ENCODE measurements around the gene ST7L. TPM values are rescaled to one million over a fixed set of nuclear protein-coding genes. Genes with fewer than 3 reads are reported as not detected.

The ST7L gene
- total RNA-seq, 1 donor from 2014 or later, result 21.2 TPM

GRCh38 chr1:112563341-112563740 is 55.6 kb downstream of the ST7L start:
- Mint-ChIP-seq H3K27me3 (no peaks in the 10 kb centered on the region), H3K4me3 (ENCODE audit: low read depth) (no peak overlapping the region)

GRCh38 chr1:112558634-112559033 is 60.3 kb downstream of the ST7L start:
- H3K36me3 Mint-ChIP-seq (ENCODE audit: insufficient read depth), result peaks cover 6% of the 10 kb centered on the region
- H3K27ac Mint-ChIP-seq, result no peak overlapping the region
- no peaks in the 10 kb centered on the region for H3K27me3 Mint-ChIP-seq
- DNase-seq (ENCODE audit: low spot score, unreplicated experiment), result no peak
- H3K9me3 Mint-ChIP-seq (ENCODE audit: low read depth), result no peaks in the 10 kb centered on the region
- no peak overlapping the region for H3K4me3 Mint-ChIP-seq (ENCODE audit: low read depth)
- H3K4me1 Mint-ChIP-seq (ENCODE audit: low read depth), result no peaks in the 10 kb centered on the region
- TF ChIP-seq CTCF (IDR thresholded peaks at IDR 0.05; ENCODE audit: unreplicated experiment), result no peak

More at GRCh38 chr1:112563341-112563740, 55.6 kb downstream of the ST7L start:
- DNase-seq (ENCODE audit: low spot score, unreplicated experiment), result no peak
- TF ChIP-seq CTCF (IDR thresholded peaks at IDR 0.05; ENCODE audit: unreplicated experiment), result no peak
- Mint-ChIP-seq H3K36me3 (ENCODE audit: insufficient read depth) (peaks cover 10% of the 10 kb centered on the region), H3K27ac (no peak overlapping the region), H3K4me1 (ENCODE audit: low read depth) (peaks cover 6% of the 10 kb centered on the region), H3K9me3 (ENCODE audit: low read depth) (no peaks in the 10 kb centered on the region)

GRCh38 chr1:112557385-112557784 is 61.6 kb downstream of the ST7L start:
- H3K4me1 Mint-ChIP-seq (ENCODE audit: low read depth), result no peaks in the 10 kb centered on the region
- no peaks in the 10 kb centered on the region for H3K27me3 Mint-ChIP-seq
- H3K27ac Mint-ChIP-seq, result no peak overlapping the region
- H3K9me3 Mint-ChIP-seq (ENCODE audit: low read depth), result no peaks in the 10 kb centered on the region
- peaks cover 6% of the 10 kb centered on the region for H3K36me3 Mint-ChIP-seq (ENCODE audit: insufficient read depth)
- TF ChIP-seq CTCF (IDR thresholded peaks at IDR 0.05; ENCODE audit: unreplicated experiment), result no peak
- DNase-seq (ENCODE audit: low spot score, unreplicated experiment), result no peak
- H3K4me3 Mint-ChIP-seq (ENCODE audit: low read depth), result no peak overlapping the region

GRCh38 chr1:112554411-112554810 is 64.5 kb downstream of the ST7L start:
- H3K27ac Mint-ChIP-seq, result no peak overlapping the region
- no peaks in the 10 kb centered on the region for H3K27me3 Mint-ChIP-seq
- H3K36me3 Mint-ChIP-seq (ENCODE audit: insufficient read depth), result peaks cover 5% of the 10 kb centered on the region
- no peaks in the 10 kb centered on the region for H3K4me1 Mint-ChIP-seq (ENCODE audit: low read depth)
- TF ChIP-seq CTCF (IDR thresholded peaks at IDR 0.05; ENCODE audit: unreplicated experiment), result no peak
- H3K4me3 Mint-ChIP-seq (ENCODE audit: low read depth), result no peak overlapping the region
- no peaks in the 10 kb centered on the region for H3K9me3 Mint-ChIP-seq (ENCODE audit: low read depth)
- DNase-seq (ENCODE audit: low spot score, unreplicated experiment), result no peak

- H3K27ac Mint-ChIP-seq, result no peak overlapping the region
- peaks cover 3% of the 10 kb centered on the region for H3K36me3 Mint-ChIP-seq (ENCODE audit: insufficient read depth)
- H3K9me3 Mint-ChIP-seq (ENCODE audit: low read depth), result no peaks in the 10 kb centered on the region
- no peaks in the 10 kb centered on the region for H3K27me3 Mint-ChIP-seq
- TF ChIP-seq CTCF (IDR thresholded peaks at IDR 0.05; ENCODE audit: unreplicated experiment), result no peak
- H3K4me1 Mint-ChIP-seq (ENCODE audit: low read depth), result no peaks in the 10 kb centered on the region
- no peak for DNase-seq (ENCODE audit: low spot score, unreplicated experiment)
- no peak overlapping the region for H3K4me3 Mint-ChIP-seq (ENCODE audit: low read depth)
These were observed 69.4 kb downstream of the ST7L start for GRCh38 chr1:112549590-112549989.

Measured in progenitor cell of endocrine pancreas (in vitro differentiated cells).